ENCODE data around the gene TSPAN5.

TSPAN5 gene

DNA sequence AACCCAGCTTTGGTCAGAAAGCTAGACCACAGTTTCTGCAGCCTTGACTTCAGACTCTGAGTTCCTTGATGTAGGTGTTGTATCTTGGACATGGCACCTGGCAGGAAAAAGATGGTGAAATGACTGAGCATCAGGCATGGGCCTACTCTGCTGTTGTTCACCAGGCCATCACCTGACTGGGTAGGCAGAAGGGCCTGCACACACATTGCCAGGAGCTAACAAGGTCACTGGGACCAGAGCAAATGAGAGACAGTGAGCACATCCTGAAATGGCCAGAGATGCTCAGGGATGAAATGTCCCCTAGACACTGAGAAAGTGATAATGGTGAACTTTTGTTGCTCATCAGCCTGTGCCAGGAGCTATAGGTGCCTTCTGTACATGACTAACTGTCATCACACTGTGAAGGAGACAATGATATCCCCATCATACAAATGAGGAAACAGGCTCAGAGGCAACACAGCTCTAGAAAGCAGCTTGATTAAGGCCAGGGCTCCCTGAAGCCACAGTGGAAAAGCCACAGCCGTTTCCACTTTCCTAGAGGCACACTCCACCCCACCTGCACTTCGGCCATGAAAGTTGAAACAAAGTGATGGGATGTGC, 128.3 kb downstream of the TSPAN5 start:
- TF ChIP-seq GLIS3 (CRISPR knock-in tag; IDR thresholded peaks at IDR 0.05) (no peak), CSRNP3 (CRISPR knock-in tag; IDR thresholded peaks at IDR 0.05) (no peak), ZC3H10 (CRISPR knock-in tag; IDR thresholded peaks at IDR 0.05) (no peak), BACH2 (CRISPR knock-in tag; IDR thresholded peaks at IDR 0.05; ENCODE audit: borderline replicate concordance) (no peak), SNAI2 (CRISPR knock-in tag; IDR thresholded peaks at IDR 0.05) (no peak), TOX (CRISPR knock-in tag; IDR thresholded peaks at IDR 0.05; ENCODE audit: borderline replicate concordance) (no peak), OSR1 (CRISPR knock-in tag; IDR thresholded peaks at IDR 0.05) (no peak), ZNF8 (CRISPR knock-in tag; IDR thresholded peaks at IDR 0.05) (no peak), TCF4 (CRISPR knock-in tag; IDR thresholded peaks at IDR 0.05; ENCODE audit: borderline replicate concordance) (no peak), ZFP30 (CRISPR knock-in tag; IDR thresholded peaks at IDR 0.05) (no peak), ISL1 (CRISPR knock-in tag; IDR thresholded peaks at IDR 0.05) (no peak), POU6F1 (CRISPR knock-in tag; IDR thresholded peaks at IDR 0.05; ENCODE audit: borderline replicate concordance, low read depth) (no peak), CREB5 (CRISPR knock-in tag; IDR thresholded peaks at IDR 0.05; ENCODE audit: low read depth) (no peak)
- TF ChIP-seq, protein P1, sequence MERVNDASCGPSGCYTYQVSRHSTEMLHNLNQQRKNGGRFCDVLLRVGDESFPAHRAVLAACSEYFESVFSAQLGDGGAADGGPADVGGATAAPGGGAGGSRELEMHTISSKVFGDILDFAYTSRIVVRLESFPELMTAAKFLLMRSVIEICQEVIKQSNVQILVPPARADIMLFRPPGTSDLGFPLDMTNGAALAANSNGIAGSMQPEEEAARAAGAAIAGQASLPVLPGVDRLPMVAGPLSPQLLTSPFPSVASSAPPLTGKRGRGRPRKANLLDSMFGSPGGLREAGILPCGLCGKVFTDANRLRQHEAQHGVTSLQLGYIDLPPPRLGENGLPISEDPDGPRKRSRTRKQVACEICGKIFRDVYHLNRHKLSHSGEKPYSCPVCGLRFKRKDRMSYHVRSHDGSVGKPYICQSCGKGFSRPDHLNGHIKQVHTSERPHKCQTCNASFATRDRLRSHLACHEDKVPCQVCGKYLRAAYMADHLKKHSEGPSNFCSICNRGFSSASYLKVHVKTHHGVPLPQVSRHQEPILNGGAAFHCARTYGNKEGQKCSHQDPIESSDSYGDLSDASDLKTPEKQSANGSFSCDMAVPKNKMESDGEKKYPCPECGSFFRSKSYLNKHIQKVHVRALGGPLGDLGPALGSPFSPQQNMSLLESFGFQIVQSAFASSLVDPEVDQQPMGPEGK (CRISPR knock-in tag; IDR thresholded peaks at IDR 0.05; ENCODE audit: borderline replicate concordance): no peak
- TF ChIP-seq, protein P2, sequence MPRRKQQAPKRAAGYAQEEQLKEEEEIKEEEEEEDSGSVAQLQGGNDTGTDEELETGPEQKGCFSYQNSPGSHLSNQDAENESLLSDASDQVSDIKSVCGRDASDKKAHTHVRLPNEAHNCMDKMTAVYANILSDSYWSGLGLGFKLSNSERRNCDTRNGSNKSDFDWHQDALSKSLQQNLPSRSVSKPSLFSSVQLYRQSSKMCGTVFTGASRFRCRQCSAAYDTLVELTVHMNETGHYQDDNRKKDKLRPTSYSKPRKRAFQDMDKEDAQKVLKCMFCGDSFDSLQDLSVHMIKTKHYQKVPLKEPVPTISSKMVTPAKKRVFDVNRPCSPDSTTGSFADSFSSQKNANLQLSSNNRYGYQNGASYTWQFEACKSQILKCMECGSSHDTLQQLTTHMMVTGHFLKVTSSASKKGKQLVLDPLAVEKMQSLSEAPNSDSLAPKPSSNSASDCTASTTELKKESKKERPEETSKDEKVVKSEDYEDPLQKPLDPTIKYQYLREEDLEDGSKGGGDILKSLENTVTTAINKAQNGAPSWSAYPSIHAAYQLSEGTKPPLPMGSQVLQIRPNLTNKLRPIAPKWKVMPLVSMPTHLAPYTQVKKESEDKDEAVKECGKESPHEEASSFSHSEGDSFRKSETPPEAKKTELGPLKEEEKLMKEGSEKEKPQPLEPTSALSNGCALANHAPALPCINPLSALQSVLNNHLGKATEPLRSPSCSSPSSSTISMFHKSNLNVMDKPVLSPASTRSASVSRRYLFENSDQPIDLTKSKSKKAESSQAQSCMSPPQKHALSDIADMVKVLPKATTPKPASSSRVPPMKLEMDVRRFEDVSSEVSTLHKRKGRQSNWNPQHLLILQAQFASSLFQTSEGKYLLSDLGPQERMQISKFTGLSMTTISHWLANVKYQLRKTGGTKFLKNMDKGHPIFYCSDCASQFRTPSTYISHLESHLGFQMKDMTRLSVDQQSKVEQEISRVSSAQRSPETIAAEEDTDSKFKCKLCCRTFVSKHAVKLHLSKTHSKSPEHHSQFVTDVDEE (CRISPR knock-in tag; IDR thresholded peaks at IDR 0.05): no peak
- no peak for ATAC-seq

- ATAC-seq: no peak
- TF ChIP-seq ISL1 (CRISPR knock-in tag; IDR thresholded peaks at IDR 0.05): no peak
- no peak for TF ChIP-seq ESRRG (CRISPR knock-in tag; IDR thresholded peaks at IDR 0.05)
- TF ChIP-seq PPARA (CRISPR knock-in tag; IDR thresholded peaks at IDR 0.05; ENCODE audit: borderline replicate concordance): no peak
- TF ChIP-seq ZFP3 (CRISPR knock-in tag; IDR thresholded peaks at IDR 0.05): no peak
- TF ChIP-seq, protein P1 (CRISPR knock-in tag; IDR thresholded peaks at IDR 0.05; ENCODE audit: borderline replicate concordance): no peak
- TF ChIP-seq ZNF8 (CRISPR knock-in tag; IDR thresholded peaks at IDR 0.05): no peak
- TF ChIP-seq CREB5 (CRISPR knock-in tag; IDR thresholded peaks at IDR 0.05; ENCODE audit: low read depth): no peak
- no peak for TF ChIP-seq CSDC2 (CRISPR knock-in tag; IDR thresholded peaks at IDR 0.05)
- TF ChIP-seq OSR1 (CRISPR knock-in tag; IDR thresholded peaks at IDR 0.05): no peak
- TF ChIP-seq CSRNP3 (CRISPR knock-in tag; IDR thresholded peaks at IDR 0.05): no peak
- TF ChIP-seq GLIS3 (CRISPR knock-in tag; IDR thresholded peaks at IDR 0.05): no peak
- no peak for TF ChIP-seq POU6F1 (CRISPR knock-in tag; IDR thresholded peaks at IDR 0.05; ENCODE audit: borderline replicate concordance, low read depth)
- no peak for TF ChIP-seq TCF4 (CRISPR knock-in tag; IDR thresholded peaks at IDR 0.05; ENCODE audit: borderline replicate concordance)
- TF ChIP-seq ZNF565 (CRISPR knock-in tag; conservative IDR thresholded peaks at IDR 0.05; ENCODE audit: low read depth): no peak
These were observed 129.5 kb downstream of the TSPAN5 start for GRCh38 chr4:98528882-98529281.

All from SK-N-SH treated with all-trans-retinoic acid at 6 μM for 48 hours (cell line).